ENCODE data around the gene SYT3. TPM values are rescaled to one million over a fixed set of nuclear protein-coding genes. Genes with fewer than 3 reads are reported as not detected.

Gene SYT3
- polyA plus RNA-seq, 3 donors, result not detected

GRCh38 chr19:50646074-50646807 lies 6.6 kb upstream of the SYT3 start:
- no peak overlapping the region for H3K27ac Mint-ChIP-seq
- peaks cover 0 to 2% (median 1%) of the 10 kb centered on the region in 7 donors for H3K9me3 Mint-ChIP-seq
- no peak for DNase-seq
- 54% methylated on average over 4 of the region's 6 CpGs for WGBS (ENCODE audit: insufficient coverage)
- no peaks in the 10 kb centered on the region for H3K4me1 ChIP-seq (ENCODE audit: control insufficient read depth in 1 of 2, insufficient read depth in 2 of 2, low read length in 2 of 2)
- H3K4me3 Mint-ChIP-seq, result no peak overlapping the region
- no peak overlapping the region for H2AFZ ChIP-seq (ENCODE audit: insufficient read depth, low read depth, low read length, poor library complexity, severe bottlenecking)
- H3K27me3 ChIP-seq (ENCODE audit: control insufficient read depth in 2 of 2, insufficient read depth in 2 of 2, low read length in 2 of 2), result peaks cover 0 to 6% of the 10 kb centered on the region in 2 donors
- H3K4me3 ChIP-seq (replicated peaks in 1 of 3; ENCODE audit: low read depth in 2 of 3, low read length in 3 of 3), result no peak overlapping the region
- no peak for TF ChIP-seq CTCF (IDR thresholded peaks at IDR 0.05)
- intact Hi-C loops (cut with micrococcal nuclease), result no loop called here
- no peaks in the 10 kb centered on the region for H3K4me1 Mint-ChIP-seq
- no peak overlapping the region for H3K27ac ChIP-seq (ENCODE audit: low read depth in 1 of 2, low read length in 2 of 2)
- H3K27me3 Mint-ChIP-seq (ENCODE audit: low read depth in 3 of 3), result peaks cover 2 to 13% (median 4%) of the 10 kb centered on the region in 3 donors
- no peaks in the 10 kb centered on the region for H4K20me1 ChIP-seq (ENCODE audit: insufficient read depth, low read length)
- H3K79me2 ChIP-seq (ENCODE audit: insufficient read depth, low read length), result no peaks in the 10 kb centered on the region
- H3K9me3 ChIP-seq (replicated peaks in 1 of 2; ENCODE audit: control insufficient read depth in 1 of 2, insufficient read depth in 1 of 2, low read length in 2 of 2), result peaks cover 0 to 4% of the 10 kb centered on the region in 2 donors
- no peak overlapping the region for H3K4me2 ChIP-seq (replicated peaks; ENCODE audit: extremely low read depth, low read length, poor library complexity, severe bottlenecking)
- no peak overlapping the region for H3K9ac ChIP-seq (ENCODE audit: insufficient read depth, low read length, poor library complexity, severe bottlenecking)
- no peaks in the 10 kb centered on the region for H3K36me3 Mint-ChIP-seq
- no peaks in the 10 kb centered on the region for H3K36me3 ChIP-seq (replicated peaks in 1 of 2; ENCODE audit: control insufficient read depth in 1 of 2, insufficient read depth in 2 of 2, low read length in 2 of 2)

GRCh38 chr19:50645107-50645506 lies 5.4 kb upstream of the SYT3 start:
- Histone ChIP-seq H3K27me3 (ENCODE audit: control insufficient read depth in 2 of 2, insufficient read depth in 2 of 2, low read length in 2 of 2) (peaks cover 7 to 15% of the 10 kb centered on the region in 2 donors), H3K36me3 (replicated peaks in 1 of 2; ENCODE audit: control insufficient read depth in 1 of 2, insufficient read depth in 2 of 2, low read length in 2 of 2) (no peaks in the 10 kb centered on the region), H3K4me1 (ENCODE audit: control insufficient read depth in 1 of 2, insufficient read depth in 2 of 2, low read length in 2 of 2) (no peaks in the 10 kb centered on the region), H3K9me3 (replicated peaks in 1 of 2; ENCODE audit: control insufficient read depth in 1 of 2, insufficient read depth in 1 of 2, low read length in 2 of 2) (peaks cover 0 to 4% of the 10 kb centered on the region in 2 donors), H2AFZ (ENCODE audit: insufficient read depth, low read depth, low read length, poor library complexity, severe bottlenecking) (no peak overlapping the region), H3K4me3 (replicated peaks in 1 of 3; ENCODE audit: low read depth in 2 of 3, low read length in 3 of 3) (no peak overlapping the region), H3K27ac (ENCODE audit: low read depth in 1 of 2, low read length in 2 of 2) (no peak overlapping the region), H3K9ac (ENCODE audit: insufficient read depth, low read length, poor library complexity, severe bottlenecking) (no peak overlapping the region), H4K20me1 (ENCODE audit: insufficient read depth, low read length) (no peaks in the 10 kb centered on the region), H3K79me2 (ENCODE audit: insufficient read depth, low read length) (no peaks in the 10 kb centered on the region), H3K4me2 (replicated peaks; ENCODE audit: extremely low read depth, low read length, poor library complexity, severe bottlenecking) (no peak overlapping the region)
- no peaks in the 10 kb centered on the region for H3K36me3 Mint-ChIP-seq
- H3K4me1 Mint-ChIP-seq, result no peaks in the 10 kb centered on the region
- WGBS (ENCODE audit: insufficient coverage), result 78% methylated on average over 6 of the region's 6 CpGs
- DNase-seq, result no peak
- peaks cover 0 to 2% (median 1%) of the 10 kb centered on the region in 7 donors for H3K9me3 Mint-ChIP-seq
- TF ChIP-seq CTCF (IDR thresholded peaks at IDR 0.05), result no peak
- intact Hi-C loops (cut with micrococcal nuclease), result no loop called here
- no peak overlapping the region for H3K4me3 Mint-ChIP-seq
- peaks cover 10 to 24% (median 13%) of the 10 kb centered on the region in 3 donors for H3K27me3 Mint-ChIP-seq (ENCODE audit: low read depth in 3 of 3)
- no peak overlapping the region for H3K27ac Mint-ChIP-seq
